ENCODE data around the gene ACSS1.

DNA sequence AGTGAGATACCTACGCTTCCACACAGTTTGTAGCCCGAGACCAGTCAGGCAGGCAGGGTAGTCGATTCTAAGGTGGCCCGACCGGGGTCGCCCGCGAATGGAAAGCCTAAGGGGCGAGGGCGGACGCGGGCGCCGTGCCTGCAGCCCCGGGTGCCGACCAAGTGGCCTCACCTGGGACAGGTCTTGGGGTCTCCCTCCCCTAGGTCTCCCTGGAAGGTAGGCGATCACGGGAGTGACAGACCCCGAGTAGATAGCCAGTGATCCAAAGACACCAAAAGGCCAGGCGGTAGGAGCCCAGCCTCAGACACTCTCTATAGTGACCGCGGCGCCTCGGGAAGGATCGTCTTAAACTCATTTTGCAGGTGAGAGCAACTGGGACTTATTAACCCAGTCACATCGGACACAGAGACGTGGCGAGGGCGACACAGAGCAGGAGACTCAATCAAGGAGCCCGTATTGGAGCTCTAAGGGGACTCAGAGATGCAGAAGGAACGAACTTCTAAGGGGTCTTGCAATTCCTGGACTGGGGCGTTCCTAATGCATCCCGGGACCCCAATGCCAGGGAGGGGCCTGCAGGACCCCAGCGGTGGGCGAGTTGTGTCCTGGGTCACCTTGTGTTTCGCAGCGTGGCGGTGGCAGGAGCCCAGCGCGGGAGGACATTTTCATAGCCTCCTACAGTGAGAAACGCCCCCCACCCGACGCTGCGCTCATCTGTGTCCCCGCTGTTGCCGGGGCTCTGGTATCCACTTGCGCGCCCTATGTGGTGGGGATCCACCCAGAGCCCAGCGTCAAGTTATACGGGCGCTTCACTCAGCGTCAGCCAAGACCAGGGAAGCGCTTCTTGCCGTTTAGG, 26.1 kb upstream of the ACSS1 start:
- no peak for TF ChIP-seq POLR2A (IDR thresholded peaks at IDR 0.05)
- TF ChIP-seq, protein P1, sequence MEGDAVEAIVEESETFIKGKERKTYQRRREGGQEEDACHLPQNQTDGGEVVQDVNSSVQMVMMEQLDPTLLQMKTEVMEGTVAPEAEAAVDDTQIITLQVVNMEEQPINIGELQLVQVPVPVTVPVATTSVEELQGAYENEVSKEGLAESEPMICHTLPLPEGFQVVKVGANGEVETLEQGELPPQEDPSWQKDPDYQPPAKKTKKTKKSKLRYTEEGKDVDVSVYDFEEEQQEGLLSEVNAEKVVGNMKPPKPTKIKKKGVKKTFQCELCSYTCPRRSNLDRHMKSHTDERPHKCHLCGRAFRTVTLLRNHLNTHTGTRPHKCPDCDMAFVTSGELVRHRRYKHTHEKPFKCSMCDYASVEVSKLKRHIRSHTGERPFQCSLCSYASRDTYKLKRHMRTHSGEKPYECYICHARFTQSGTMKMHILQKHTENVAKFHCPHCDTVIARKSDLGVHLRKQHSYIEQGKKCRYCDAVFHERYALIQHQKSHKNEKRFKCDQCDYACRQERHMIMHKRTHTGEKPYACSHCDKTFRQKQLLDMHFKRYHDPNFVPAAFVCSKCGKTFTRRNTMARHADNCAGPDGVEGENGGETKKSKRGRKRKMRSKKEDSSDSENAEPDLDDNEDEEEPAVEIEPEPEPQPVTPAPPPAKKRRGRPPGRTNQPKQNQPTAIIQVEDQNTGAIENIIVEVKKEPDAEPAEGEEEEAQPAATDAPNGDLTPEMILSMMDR (IDR thresholded peaks at IDR 0.05) = peak in 1 of 6 experiments; percentile 9

Measured in upper lobe of left lung (tissue), 4 donors.